Stomach (tissue), 9 donors: ENCODE measurements around the gene UBR1. TPM values are rescaled to one million over a fixed set of nuclear protein-coding genes. Genes with fewer than 3 reads are reported as not detected.
A peak's percentile ranks its signal among the peaks of the same experiment; 100 is the strongest.

ENCODE experiments used
- DNase-seq, 2 donors: peaks; one replicate each; pipeline versions ENCODE4 v3.0.0 to v3.0.0-alpha.2; 2013 to 2019
- H3K27ac ChIP-seq, 5 donors: fragments of 200-600 bp in 4 of 5; sonication (generic) in 4 of 5; one replicate each; pipeline ENCODE4 v1.5.1; 2013 to 2019; ENCODE audit warnings: mild to moderate bottlenecking in 1 of 5, moderate library complexity in 1 of 5
- H3K27me3 ChIP-seq, 3 donors: fragments of 200-600 bp; sonication (generic); one replicate each; pipeline ENCODE4 v1.5.1; 2017 to 2019; ENCODE audit warnings: mixed run types in 1 of 3
- H3K36me3 ChIP-seq, 4 donors: fragments of 200-600 bp; sonication (generic); 1 replicate in 3 of 4; 2 replicates in 1 of 4; pipeline ENCODE4 v1.5.1; 2016 to 2019
- H3K4me1 ChIP-seq, 4 donors: fragments of 200-600 bp; sonication (generic); one replicate each; pipeline ENCODE4 v1.5.1; 2016 to 2019
- H3K4me3 ChIP-seq, 4 donors: fragments of 200-600 bp; sonication (generic) in 3 of 4; one replicate each; pipeline ENCODE4 v1.5.1; 2016 to 2019; ENCODE audit warnings: mild to moderate bottlenecking in 1 of 4
- H3K9me3 ChIP-seq, 4 donors: fragments of 200-600 bp; sonication (generic); one replicate each; pipeline ENCODE4 v1.5.1; 2016 to 2019
- EP300 ChIP-seq: sonication (generic); formaldehyde crosslinking; IDR thresholded peaks from one replicate; pipeline ENCODE4 v1.6.1; 2017; ENCODE audit warnings: antibody characterized with exemption
- POLR2A ChIP-seq, 4 donors: fragments of 450-650 bp; IDR thresholded peaks; one replicate each; pipeline ENCODE4 v1.6.1; 2016; ENCODE audit warnings: antibody characterized with exemption in 4 of 4, control low read depth in 2 of 4, mild to moderate bottlenecking in 1 of 4, moderate library complexity in 1 of 4
- POLR2AphosphoS5 ChIP-seq, 3 donors: sonication (generic); formaldehyde crosslinking; IDR thresholded peaks; one replicate each; pipeline ENCODE4 v1.6.1; 2016; ENCODE audit warnings: antibody characterized with exemption in 3 of 3
- WGBS, 5 donors: extraction: QIAGEN DNeasy Blood & Tissue Kit in 3 of 5; methylation state at CpG; one replicate each; pipeline versions ENCODE4 v1.1.5 to v1.1.7; 2013 to 2018; 5-methylcytosine and 5-hydroxymethylcytosine counted together
- intact Hi-C: fragments of 100-400 bp; cut with DNase I; formaldehyde crosslinking; loops from one replicate; pipeline ENCODE4 v1.15.1; 2023; ENCODE audit warnings: low total_unique reads
- polyA plus RNA-seq, 3 donors: library from polyadenylated mRNA; stranded (reverse); fragments of 200-250 nt; gene quantifications; one replicate each; pipeline ENCODE4 v1.2.3, GENCODE V29; 2013
- total RNA-seq, 5 donors: library from RNA; depleted of rRNA; stranded (reverse); fragments of >200 nt; gene quantifications; one replicate each; pipeline versions ENCODE4 v1.1.0 to v1.2.3, GENCODE V29; 2014 to 2016
- TF ChIP-seq, protein P1 (sequence below), 7 experiments: fragments of 450-650 bp in 4 of 7; fragments of 200-600 bp in 3 of 7; sonication (generic) in 3 of 7; IDR thresholded peaks; one replicate each; pipeline ENCODE4 v1.5.1; 2016 to 2019; ENCODE audit warnings: antibody characterized with exemption in 7 of 7, control low read depth in 2 of 7, mild to moderate bottlenecking in 1 of 7
- donor health status: healthy with polysubstance abuse.
- donor health status: Bipolar disorder and iron deficiency.
- donor health status: healthy.

Gene UBR1
- total and polyA plus RNA-seq, 8 donors: 3.1 to 124 (median 12.3) TPM

DNA sequence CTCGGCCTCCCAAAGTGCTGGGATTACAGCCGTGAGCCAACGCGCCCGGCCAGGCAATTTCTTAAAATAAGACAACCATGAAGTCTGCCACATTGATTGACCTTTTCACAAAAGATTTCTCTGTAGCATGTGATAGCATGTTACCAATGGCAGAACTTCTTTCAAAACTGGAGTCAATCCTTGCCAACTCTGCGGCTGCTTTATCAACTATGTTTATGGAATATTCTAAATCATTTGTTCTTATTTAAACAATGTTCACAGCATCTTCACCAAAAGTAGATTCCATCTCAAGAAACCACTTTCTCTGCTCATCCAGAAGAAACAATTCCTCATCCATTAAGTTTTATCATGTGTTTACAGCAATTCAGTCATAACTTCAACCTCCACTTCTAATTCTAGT lies 9.4 kb downstream of the UBR1 start:
- Histone ChIP-seq H3K27ac (peak overlapping the region in 1 of 5 donors; percentile 21), H3K36me3 (peaks cover 0 to 30% (median 23%) of the 10 kb centered on the region in 4 donors), H3K9me3 (no peaks in the 10 kb centered on the region), H3K4me3 (no peak overlapping the region), H3K27me3 (no peaks in the 10 kb centered on the region), H3K4me1 (peaks cover 8 to 49% (median 29%) of the 10 kb centered on the region in 4 donors)
- intact Hi-C loops: no loop called here
- WGBS, 5 donors: 85 to 95% (median 88%) methylated on average over 6 of the region's 6 CpGs
- TF ChIP-seq POLR2AphosphoS5 (IDR thresholded peaks at IDR 0.05) (no peak), EP300 (no peak)
- TF ChIP-seq, protein P1, sequence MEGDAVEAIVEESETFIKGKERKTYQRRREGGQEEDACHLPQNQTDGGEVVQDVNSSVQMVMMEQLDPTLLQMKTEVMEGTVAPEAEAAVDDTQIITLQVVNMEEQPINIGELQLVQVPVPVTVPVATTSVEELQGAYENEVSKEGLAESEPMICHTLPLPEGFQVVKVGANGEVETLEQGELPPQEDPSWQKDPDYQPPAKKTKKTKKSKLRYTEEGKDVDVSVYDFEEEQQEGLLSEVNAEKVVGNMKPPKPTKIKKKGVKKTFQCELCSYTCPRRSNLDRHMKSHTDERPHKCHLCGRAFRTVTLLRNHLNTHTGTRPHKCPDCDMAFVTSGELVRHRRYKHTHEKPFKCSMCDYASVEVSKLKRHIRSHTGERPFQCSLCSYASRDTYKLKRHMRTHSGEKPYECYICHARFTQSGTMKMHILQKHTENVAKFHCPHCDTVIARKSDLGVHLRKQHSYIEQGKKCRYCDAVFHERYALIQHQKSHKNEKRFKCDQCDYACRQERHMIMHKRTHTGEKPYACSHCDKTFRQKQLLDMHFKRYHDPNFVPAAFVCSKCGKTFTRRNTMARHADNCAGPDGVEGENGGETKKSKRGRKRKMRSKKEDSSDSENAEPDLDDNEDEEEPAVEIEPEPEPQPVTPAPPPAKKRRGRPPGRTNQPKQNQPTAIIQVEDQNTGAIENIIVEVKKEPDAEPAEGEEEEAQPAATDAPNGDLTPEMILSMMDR (IDR thresholded peaks at IDR 0.05): no peak
- no peak for DNase-seq

DNA sequence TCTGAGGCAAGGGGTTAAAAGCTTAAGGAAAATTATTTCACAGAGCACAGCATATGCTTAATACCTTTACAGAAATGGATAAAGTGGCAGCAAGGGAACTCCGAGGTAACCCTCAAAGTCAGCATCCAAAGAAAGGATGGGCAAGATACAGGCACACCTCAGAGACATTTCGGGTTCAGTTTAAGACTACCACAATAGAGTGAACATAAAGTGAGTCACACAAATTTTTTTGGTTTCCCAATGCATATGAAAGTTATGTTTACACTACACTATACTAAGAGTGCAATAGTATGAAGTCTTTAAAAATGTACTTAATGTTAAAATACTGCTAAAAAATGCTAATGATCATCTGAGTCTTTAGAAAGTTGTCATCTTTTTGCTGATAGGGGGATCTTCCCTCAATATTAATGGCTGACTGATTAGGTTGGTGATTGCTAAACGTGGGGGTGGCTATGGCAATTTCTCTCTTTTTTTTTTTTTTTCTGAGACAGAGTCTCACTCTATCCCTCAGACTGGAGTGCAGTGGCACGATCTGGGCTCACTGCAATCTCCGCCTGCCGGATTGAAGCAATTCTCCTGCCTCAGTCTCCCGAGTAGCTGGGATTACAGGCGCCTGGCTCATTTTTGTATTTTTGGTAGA lies 10.0 kb downstream of the UBR1 start:
- 76 to 82% (median 79%) methylated on average over 8 of the region's 8 CpGs for WGBS, 5 donors
- H3K27ac ChIP-seq: peak overlapping the region in 1 of 5 donors; percentile 21
- H3K9me3 ChIP-seq: no peaks in the 10 kb centered on the region
- H3K4me1 ChIP-seq: peaks cover 8 to 44% (median 29%) of the 10 kb centered on the region in 4 donors
- H3K36me3 ChIP-seq: peaks cover 0 to 28% (median 19%) of the 10 kb centered on the region in 4 donors
- TF ChIP-seq POLR2A (IDR thresholded peaks at IDR 0.05) (no peak), POLR2AphosphoS5 (IDR thresholded peaks at IDR 0.05) (no peak), EP300 (no peak)
- TF ChIP-seq, protein P1 (IDR thresholded peaks at IDR 0.05): no peak
- intact Hi-C loops: no loop called here
- DNase-seq: no peak
- no peak overlapping the region for H3K4me3 ChIP-seq
- H3K27me3 ChIP-seq: no peaks in the 10 kb centered on the region

DNA sequence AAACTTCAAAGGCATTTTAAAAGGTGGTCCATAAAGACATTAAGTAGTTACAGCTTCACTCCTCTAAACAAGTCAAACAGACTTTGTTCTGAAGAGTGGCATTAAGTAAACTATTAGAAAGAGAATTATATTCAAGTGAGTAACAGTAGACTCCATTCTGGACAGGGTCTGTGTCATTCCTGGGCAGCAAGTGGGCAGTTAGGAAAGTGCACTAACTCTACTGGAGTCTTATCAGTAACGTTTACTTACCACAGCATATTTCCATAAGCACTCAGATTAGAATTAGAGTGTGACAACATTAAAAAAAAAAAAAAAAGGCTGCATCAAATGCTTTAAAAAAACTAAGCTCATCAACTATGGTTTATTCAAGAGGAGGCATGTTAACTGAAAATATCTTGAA lies 10.6 kb downstream of the UBR1 start:
- no peak overlapping the region for H3K27ac ChIP-seq
- intact Hi-C loops: no loop called here
- H3K4me3 ChIP-seq: no peak overlapping the region
- H3K9me3 ChIP-seq: no peaks in the 10 kb centered on the region
- peaks cover 8 to 44% (median 29%) of the 10 kb centered on the region in 4 donors for H3K4me1 ChIP-seq
- WGBS, 5 donors: 0 to 36% (median 21%) methylated on average over 1 of the region's 1 CpG
- H3K27me3 ChIP-seq: no peaks in the 10 kb centered on the region
- H3K36me3 ChIP-seq: peaks cover 0 to 22% (median 13%) of the 10 kb centered on the region in 4 donors
- peak in 1 of 2 donors; percentile 32 for DNase-seq
- TF ChIP-seq, protein P1 (IDR thresholded peaks at IDR 0.05): no peak
- no peak for TF ChIP-seq POLR2AphosphoS5 (IDR thresholded peaks at IDR 0.05)
- no peak for TF ChIP-seq POLR2A (IDR thresholded peaks at IDR 0.05)
- TF ChIP-seq EP300: no peak

DNA sequence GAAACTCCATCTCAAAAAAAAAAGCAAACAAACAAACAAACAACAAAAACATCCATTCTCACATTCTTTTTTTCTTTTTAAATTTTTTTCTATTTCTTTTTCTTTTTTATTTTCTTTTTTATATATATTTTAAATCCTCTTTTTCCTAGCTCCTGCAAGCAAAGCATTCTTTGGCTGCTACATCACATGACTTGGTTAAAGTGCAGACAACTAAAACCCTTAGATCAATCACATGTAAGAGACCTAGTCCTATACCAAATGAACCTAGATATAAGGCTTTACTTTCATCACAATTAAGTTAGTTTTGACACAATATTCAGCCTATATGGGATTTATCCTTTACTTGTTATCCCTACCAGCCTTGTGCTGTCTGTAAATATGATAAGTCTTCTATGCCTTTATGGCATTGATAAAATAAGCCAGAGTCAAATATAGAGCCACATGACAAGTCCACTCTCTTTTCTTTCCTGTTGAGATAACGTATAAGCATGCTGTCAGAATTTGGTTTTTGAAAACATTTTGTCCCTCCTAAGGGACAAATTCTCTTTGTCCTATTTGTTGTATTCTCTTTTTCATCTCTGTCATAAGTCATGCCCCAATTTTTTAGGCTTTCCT lies 11.3 kb downstream of the UBR1 start:
- WGBS, 5 donors: 32 to 62% (median 53%) methylated on average over 1 of the region's 1 CpG
- Histone ChIP-seq H3K4me3 (no peak overlapping the region), H3K36me3 (peaks cover 0 to 15% (median 8%) of the 10 kb centered on the region in 4 donors), H3K27ac (no peak overlapping the region), H3K9me3 (no peaks in the 10 kb centered on the region), H3K4me1 (peaks cover 8 to 44% (median 32%) of the 10 kb centered on the region in 4 donors), H3K27me3 (no peaks in the 10 kb centered on the region)
- TF ChIP-seq POLR2A (IDR thresholded peaks at IDR 0.05): no peak
- TF ChIP-seq, protein P1 (IDR thresholded peaks at IDR 0.05): no peak
- TF ChIP-seq EP300: no peak
- no peak for TF ChIP-seq POLR2AphosphoS5 (IDR thresholded peaks at IDR 0.05)
- intact Hi-C loops: no loop called here
- DNase-seq: no peak
